Liver (tissue), 9 donors: ENCODE data around the gene NEXMIF. TPM values are rescaled to one million over a fixed set of nuclear protein-coding genes. Genes with fewer than 3 reads are reported as not detected.

ENCODE experiments used
- DNase-seq: peaks from one replicate; pipeline ENCODE4 v3.0.0-alpha.2; 2017; ENCODE audit warnings: low spot score
- H3K27ac ChIP-seq, 2 donors: one replicate each; pipeline ENCODE4 v1.7.0; 2013; ENCODE audit warnings: inconsistent platforms in 2 of 2, low read length in 2 of 2, control low read depth in 1 of 2, low read depth in 1 of 2, mild to moderate bottlenecking in 1 of 2
- H3K27me3 ChIP-seq, 4 donors: one replicate each; pipeline versions ENCODE4 v1.6.1 to v1.7.0; 2013; ENCODE audit warnings: low read length in 3 of 4, inconsistent platforms in 1 of 4, mild to moderate bottlenecking in 1 of 4, moderate library complexity in 1 of 4; ENCODE audit not compliant: control insufficient read depth in 4 of 4, insufficient read depth in 4 of 4
- H3K36me3 ChIP-seq, 4 donors: one replicate each; pipeline versions ENCODE4 v1.6.1 to v1.7.0; 2013; ENCODE audit warnings: low read length in 3 of 4, mild to moderate bottlenecking in 3 of 4, low read depth in 1 of 4, moderate library complexity in 1 of 4; ENCODE audit not compliant: control insufficient read depth in 4 of 4, insufficient read depth in 3 of 4
- H3K4me1 ChIP-seq, 4 donors: one replicate each; pipeline versions ENCODE4 v1.6.1 to v1.7.0; 2013; ENCODE audit warnings: low read length in 3 of 4, mild to moderate bottlenecking in 3 of 4, moderate library complexity in 1 of 4; ENCODE audit not compliant: control insufficient read depth in 4 of 4, insufficient read depth in 4 of 4
- H3K4me3 ChIP-seq, 3 donors: one replicate each; pipeline versions ENCODE4 v1.6.1 to v1.7.0; 2013; ENCODE audit warnings: low read length in 3 of 3, control low read depth in 1 of 3, low read depth in 1 of 3, mild to moderate bottlenecking in 1 of 3
- H3K9ac ChIP-seq, 2 donors: one replicate each; pipeline ENCODE4 v1.7.0; 2013; ENCODE audit warnings: low read length in 2 of 2, mild to moderate bottlenecking in 2 of 2, moderate library complexity in 2 of 2, control low read depth in 1 of 2, low read depth in 1 of 2
- H3K9me3 ChIP-seq, 4 donors: one replicate each; pipeline versions ENCODE4 v1.6.1 to v1.7.0; 2013; ENCODE audit warnings: low read length in 3 of 4; ENCODE audit not compliant: control insufficient read depth in 4 of 4
- ATF3 ChIP-seq: IDR thresholded peaks from 2 replicates; pipeline ENCODE4 v1.6.1; 2016; ENCODE audit warnings: antibody characterized with exemption
- CTCF ChIP-seq: fragments of 150-350 bp; IDR thresholded peaks from 2 replicates; pipeline ENCODE4 v1.5.1; 2017; ENCODE audit warnings: improper control_type of control experiment, low read depth, low read length; ENCODE audit not compliant: missing input control
- EGR1 ChIP-seq, 2 donors: IDR thresholded peaks; 2 replicates each; pipeline ENCODE4 v1.6.1; 2016 to 2018; ENCODE audit warnings: antibody characterized with exemption in 2 of 2, low read depth in 2 of 2
- GABPA ChIP-seq, 2 donors: IDR thresholded peaks in 1 of 2; conservative IDR thresholded peaks in 1 of 2; 2 replicates each; pipeline ENCODE4 v1.6.1; 2016; ENCODE audit warnings: antibody characterized with exemption in 2 of 2, mild to moderate bottlenecking in 1 of 2, moderate library complexity in 1 of 2
- HNF4G ChIP-seq: IDR thresholded peaks from 2 replicates; pipeline ENCODE4 v1.6.1; 2016; ENCODE audit warnings: antibody characterized with exemption
- MAX ChIP-seq: IDR thresholded peaks from 2 replicates; pipeline ENCODE4 v1.6.1; 2016; ENCODE audit warnings: antibody characterized with exemption
- NR2F2 ChIP-seq: IDR thresholded peaks from 2 replicates; pipeline ENCODE4 v1.6.1; 2016; ENCODE audit warnings: antibody characterized with exemption
- RAD21 ChIP-seq, 2 donors: IDR thresholded peaks; 2 replicates each; pipeline ENCODE4 v1.6.1; 2016; ENCODE audit warnings: antibody characterized with exemption in 2 of 2, mild to moderate bottlenecking in 2 of 2
- REST ChIP-seq: IDR thresholded peaks from 2 replicates; pipeline ENCODE4 v1.6.1; 2016; ENCODE audit warnings: antibody characterized with exemption, mild to moderate bottlenecking
- RXRA ChIP-seq, 2 donors: IDR thresholded peaks; 2 replicates each; pipeline ENCODE4 v1.6.1; 2017 to 2018; ENCODE audit warnings: antibody characterized with exemption in 2 of 2, mild to moderate bottlenecking in 1 of 2
- SP1 ChIP-seq: IDR thresholded peaks from 2 replicates; pipeline ENCODE4 v1.6.1; 2018; ENCODE audit warnings: antibody characterized with exemption, mild to moderate bottlenecking
- TAF1 ChIP-seq: conservative IDR thresholded peaks from 2 replicates; pipeline ENCODE4 v1.6.1; 2016; ENCODE audit warnings: antibody characterized with exemption, mild to moderate bottlenecking
- YY1 ChIP-seq: IDR thresholded peaks from 2 replicates; pipeline ENCODE4 v1.6.1; 2016; ENCODE audit warnings: antibody characterized with exemption, mild to moderate bottlenecking
- ZBTB33 ChIP-seq: IDR thresholded peaks from 2 replicates; pipeline ENCODE4 v1.6.1; 2016; ENCODE audit warnings: antibody characterized with exemption
- WGBS: extraction: QIAGEN DNeasy Blood & Tissue Kit; methylation state at CpG from one replicate; pipeline ENCODE4 v1.1.7; 2013; 5-methylcytosine and 5-hydroxymethylcytosine counted together
- polyA plus RNA-seq, 2 donors: library from polyadenylated mRNA; stranded (reverse) in 1 of 2; unstranded in 1 of 2; fragments of 200-250 nt in 1 of 2; fragments of >200 nt in 1 of 2; fragmentation: Nextera tagmentation in 1 of 2; extraction: Ambion mirVana in 1 of 2; gene quantifications; one replicate each; pipeline versions ENCODE4 v1.2.1 to v1.2.3, GENCODE V29; 2013 to 2015
- total RNA-seq, 2 donors: library from RNA; depleted of rRNA; stranded (reverse); fragments of >200 nt; gene quantifications; one replicate each; pipeline ENCODE4 v1.2.3, GENCODE V29; 2014
- donor health status: healthy.
- donor health status: healthy.
- donor health status: healthy.
- donor health status: healthy.
- donor health status: healthy.

NEXMIF gene
- total and polyA plus RNA-seq, 4 donors: 0.01 to 0.42 (median 0.06) TPM

- 59% methylated on average over 2 of the region's 2 CpGs for WGBS
- Histone ChIP-seq H3K9ac (no peak overlapping the region), H3K4me3 (no peak overlapping the region), H3K27me3 (no peaks in the 10 kb centered on the region), H3K36me3 (no peaks in the 10 kb centered on the region), H3K27ac (no peak overlapping the region), H3K9me3 (peaks cover 0 to 2% (median 0%) of the 10 kb centered on the region in 4 donors), H3K4me1 (no peaks in the 10 kb centered on the region)
- DNase-seq: no peak
- TF ChIP-seq RAD21 (IDR thresholded peaks at IDR 0.05) (no peak), HNF4G (no peak), EGR1 (IDR thresholded peaks at IDR 0.05; ENCODE audit: low read depth in 2 of 2) (no peak), RXRA (IDR thresholded peaks at IDR 0.05) (no peak), MAX (no peak), CTCF (no peak), YY1 (no peak), REST (no peak), SP1 (no peak), ZBTB33 (no peak)
Observed at GRCh38 chrX:74797338-74797887, 127.8 kb downstream of the NEXMIF start.

- DNase-seq: no peak
- 30% methylated on average over 1 of the region's 1 CpG for WGBS
- H3K36me3 ChIP-seq: no peaks in the 10 kb centered on the region
- no peak overlapping the region for H3K9ac ChIP-seq
- no peaks in the 10 kb centered on the region for H3K9me3 ChIP-seq
- no peaks in the 10 kb centered on the region for H3K4me1 ChIP-seq
- H3K27ac ChIP-seq: no peak overlapping the region
- H3K4me3 ChIP-seq: no peak overlapping the region
- no peaks in the 10 kb centered on the region for H3K27me3 ChIP-seq
- TF ChIP-seq ZBTB33: no peak
- no peak for TF ChIP-seq SP1
- no peak for TF ChIP-seq ATF3
- TF ChIP-seq GABPA (IDR thresholded peaks at IDR 0.05 in 1 of 2, conservative IDR thresholded peaks at IDR 0.05 in 1 of 2): no peak
- TF ChIP-seq RXRA (IDR thresholded peaks at IDR 0.05): no peak
- TF ChIP-seq CTCF: no peak
- TF ChIP-seq NR2F2: no peak
- TF ChIP-seq TAF1: no peak
- no peak for TF ChIP-seq REST
Observed at GRCh38 chrX:74788545-74789086, 136.6 kb downstream of the NEXMIF start.
